ENCODE measurements around the gene TOR1AIP1. TPM values are rescaled to one million over a fixed set of nuclear protein-coding genes. Genes with fewer than 3 reads are reported as not detected.
"Not testable (repeated sequence)": the region's sequence is repeated elsewhere in the genome, so short reads cannot be mapped to it uniquely, and the experiment has no call there.

The TOR1AIP1 gene
- polyA plus RNA-seq, 2 of the 4 experiments (the other 2 are of a cell fraction), result 31.3 to 38.4 TPM

- ChIA-PET CTCF (no interaction called here), POLR2A (no interaction called here)
- no peaks in the 10 kb centered on the region for H3K9me3 ChIP-seq
- no peak overlapping the region for H3K4me3 ChIP-seq
- WGBS (ENCODE audit: missing lambda C conversion rate), result 93% methylated on average over 3 of the region's 3 CpGs
- H3K4me2 ChIP-seq, result no peak overlapping the region
- H3K27ac ChIP-seq, result no peak overlapping the region
- no peak for ATAC-seq
- no peak for DNase-seq (ENCODE audit: low read depth in 1 of 2, low spot score in 1 of 2)
- TF ChIP-seq PBX3 (IDR thresholded peaks at IDR 0.05) (no peak), SMC3 (IDR thresholded peaks at IDR 0.05) (no peak), ZC3H11A (IDR thresholded peaks at IDR 0.05) (no peak), ATOH8 (CRISPR knock-in tag; IDR thresholded peaks at IDR 0.05; ENCODE audit: low read depth) (no peak), POLR2A (IDR thresholded peaks at IDR 0.05; ENCODE audit: low read length) (no peak), EHMT2 (IDR thresholded peaks at IDR 0.05; ENCODE audit: low read depth) (no peak), JUN (IDR thresholded peaks at IDR 0.05) (no peak), HOXB13 (CRISPR knock-in tag; IDR thresholded peaks at IDR 0.05; ENCODE audit: low read depth) (no peak)
- H3K4me1 ChIP-seq, result peaks cover 15% of the 10 kb centered on the region
- FAIRE-seq, result no peak
These were observed 76.3 kb downstream of the TOR1AIP1 start for GRCh38 chr1:179958359-179958758.

GRCh38 chr1:179962168-179962567, 80.1 kb downstream of the TOR1AIP1 start:
- not testable (repeated sequence) for H3K27ac ChIP-seq

GRCh38 chr1:179966551-179966950, 84.5 kb downstream of the TOR1AIP1 start:
- CTCF ChIA-PET, result interaction anchor here (0.6 to 1.0 kb wide), 2 partner anchors 37 to 212 kb away, joined by 3 to 4 read pairs; no protein-coding TSS in a partner anchor
- Histone ChIP-seq H3K27ac (no peak overlapping the region), H3K4me1 (0 out of 3 replicates have a peak, but pooled peaks cover 7% of the 10 kb centered on the region), H3K4me3 (no peak overlapping the region), H3K4me2 (no peak overlapping the region), H3K9me3 (no peaks in the 10 kb centered on the region)
- POLR2A ChIA-PET, result no interaction called here
- no peak for ATAC-seq
- TF ChIP-seq, protein P1, sequence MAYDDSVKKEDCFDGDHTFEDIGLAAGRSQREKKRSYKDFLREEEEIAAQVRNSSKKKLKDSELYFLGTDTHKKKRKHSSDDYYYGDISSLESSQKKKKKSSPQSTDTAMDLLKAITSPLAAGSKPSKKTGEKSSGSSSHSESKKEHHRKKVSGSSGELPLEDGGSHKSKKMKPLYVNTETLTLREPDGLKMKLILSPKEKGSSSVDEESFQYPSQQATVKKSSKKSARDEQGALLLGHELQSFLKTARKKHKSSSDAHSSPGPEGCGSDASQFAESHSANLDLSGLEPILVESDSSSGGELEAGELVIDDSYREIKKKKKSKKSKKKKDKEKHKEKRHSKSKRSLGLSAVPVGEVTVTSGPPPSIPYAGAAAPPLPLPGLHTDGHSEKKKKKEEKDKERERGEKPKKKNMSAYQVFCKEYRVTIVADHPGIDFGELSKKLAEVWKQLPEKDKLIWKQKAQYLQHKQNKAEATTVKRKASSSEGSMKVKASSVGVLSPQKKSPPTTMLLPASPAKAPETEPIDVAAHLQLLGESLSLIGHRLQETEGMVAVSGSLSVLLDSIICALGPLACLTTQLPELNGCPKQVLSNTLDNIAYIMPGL (CRISPR knock-in tag; IDR thresholded peaks at IDR 0.05; ENCODE audit: borderline replicate concordance), result no peak
- no peak for TF ChIP-seq MYC (IDR thresholded peaks at IDR 0.05; ENCODE audit: borderline replicate concordance, low read length)
- no peak for TF ChIP-seq TP53 (CRISPR knock-in tag; IDR thresholded peaks at IDR 0.05)
- TF ChIP-seq CBX2 (IDR thresholded peaks at IDR 0.05; ENCODE audit: borderline replicate concordance, low read depth), result no peak
- no peak for TF ChIP-seq HEYL (CRISPR knock-in tag; IDR thresholded peaks at IDR 0.05)
- no peak for TF ChIP-seq REST (IDR thresholded peaks at IDR 0.05)
- TF ChIP-seq ESRRA (IDR thresholded peaks at IDR 0.05; ENCODE audit: borderline replicate concordance, low read length), result no peak
- no peak for TF ChIP-seq NFE2L2 (conservative IDR thresholded peaks at IDR 0.05; ENCODE audit: low read length)
- no peak for TF ChIP-seq RAD21 (conservative IDR thresholded peaks at IDR 0.05 in 1 of 2, IDR thresholded peaks at IDR 0.05 in 1 of 2)
- TF ChIP-seq PBX3 (IDR thresholded peaks at IDR 0.05), result no peak
- TF ChIP-seq FOSL2 (IDR thresholded peaks at IDR 0.05), result no peak
- no peak for TF ChIP-seq FOSL2 (CRISPR knock-in tag; IDR thresholded peaks at IDR 0.05)
- no peak for DNase-seq (ENCODE audit: low read depth in 1 of 2, low spot score in 1 of 2)
- FAIRE-seq, result no peak

More at GRCh38 chr1:179962168-179962567, 80.1 kb downstream of the TOR1AIP1 start:
- DNase-seq (ENCODE audit: low read depth in 1 of 2, low spot score in 1 of 2); H3K4me2 ChIP-seq; H3K4me1 ChIP-seq; H3K9me3 ChIP-seq; H3K4me3 ChIP-seq; ATAC-seq; POLR2A ChIA-PET; FAIRE-seq: not testable (repeated sequence)
- CTCF ChIA-PET, result interaction anchor here (1.0 kb wide), 1 partner anchor 10 kb away, joined by 5 read pairs; no protein-coding TSS in a partner anchor
- 95% methylated on average over 8 of the region's 8 CpGs for WGBS (ENCODE audit: missing lambda C conversion rate)
